WTC11 (cell line): Measurements from ENCODE around the gene RPS5. TPM values are rescaled to one million over a fixed set of nuclear protein-coding genes. Genes with fewer than 3 reads are reported as not detected.

Experiments used
- ATAC-seq: fragments of 200-7000 bp; cut with Tn5 transposase; 2 replicates; pipeline ENCODE4 v1.10.0; 2021; ENCODE audit warnings: mild to moderate bottlenecking, moderate library complexity
- CTCF ChIA-PET: fragments of 300-600 bp; sonication (Branson Sonifier 250); formaldehyde crosslinking; loops from one replicate; lab custom pipeline; 2021; ENCODE audit warnings: antibody characterized with exemption; lab: Charles Lee
- POLR2A ChIA-PET: fragments of 350-600 bp; sonication (Branson Sonifier 250); formaldehyde crosslinking; loops from one replicate; lab custom pipeline; 2021; ENCODE audit warnings: antibody characterized with exemption; lab: Charles Lee
- DNase-seq: peaks from one replicate; pipeline ENCODE4 v3.0.0; 2021; ENCODE audit warnings: low spot score
- H3K27ac Mint-ChIP-seq: 2 replicates; pipeline ENCODE4 v1.8.0; 2021; ENCODE audit warnings: mixed read lengths
- H3K27me3 Mint-ChIP-seq: 2 replicates; pipeline ENCODE4 v1.8.0; 2021; ENCODE audit warnings: low read depth, mild to moderate bottlenecking, moderate library complexity, mixed read lengths
- H3K36me3 Mint-ChIP-seq: 2 replicates; pipeline ENCODE4 v1.8.0; 2021; ENCODE audit warnings: mixed read lengths
- H3K4me1 Mint-ChIP-seq: 2 replicates; pipeline ENCODE4 v1.8.0; 2022; ENCODE audit warnings: mixed read lengths
- H3K4me3 Mint-ChIP-seq: 2 replicates; pipeline ENCODE4 v1.8.0; 2021; ENCODE audit warnings: mild to moderate bottlenecking, moderate library complexity, mixed read lengths
- H3K9me3 Mint-ChIP-seq: 2 replicates; pipeline ENCODE4 v1.8.0; 2021; ENCODE audit warnings: mixed read lengths
- AFF4 ChIP-seq: sonication (generic); formaldehyde crosslinking; IDR thresholded peaks from 2 replicates; pipeline ENCODE4 v1.8.1; 2023; ENCODE audit warnings: mild to moderate bottlenecking, missing genetic modification reagents, borderline replicate concordance
- ATF6 ChIP-seq: sonication (generic); formaldehyde crosslinking; IDR thresholded peaks from 2 replicates; pipeline ENCODE4 v1.8.1; 2023; ENCODE audit warnings: mild to moderate bottlenecking, missing genetic modification reagents
- CBFB ChIP-seq: sonication (generic); formaldehyde crosslinking; IDR thresholded peaks from 2 replicates; pipeline ENCODE4 v1.8.1; 2022; ENCODE audit warnings: mild to moderate bottlenecking, low read depth, missing genetic modification reagents
- CTCF ChIP-seq: fragments of 200-600 bp; IDR thresholded peaks from 2 replicates; pipeline ENCODE4 v1.8.0; 2022; ENCODE audit warnings: antibody characterized with exemption
- ETV6 ChIP-seq: sonication (generic); formaldehyde crosslinking; IDR thresholded peaks from 2 replicates; pipeline ENCODE4 v1.8.1; 2022; ENCODE audit warnings: mild to moderate bottlenecking, missing genetic modification reagents
- GABPB1 ChIP-seq: sonication (generic); formaldehyde crosslinking; IDR thresholded peaks from 2 replicates; pipeline ENCODE4 v1.8.1; 2023; ENCODE audit warnings: mild to moderate bottlenecking, missing genetic modification reagents
- GTF2I ChIP-seq: fragments of 250-450 bp; sonication (Bioruptor Pico); conservative IDR thresholded peaks from 2 replicates; pipeline ENCODE4 v1.4.0; 2021; ENCODE audit warnings: mild to moderate bottlenecking
- JAZF1 ChIP-seq: fragments of 250-450 bp; sonication (Bioruptor Pico); IDR thresholded peaks from 2 replicates; pipeline ENCODE4 v1.9.0; 2021; ENCODE audit warnings: moderate library complexity, mild to moderate bottlenecking, inconsistent platforms
- MLX ChIP-seq: sonication (generic); formaldehyde crosslinking; IDR thresholded peaks from 2 replicates; pipeline ENCODE4 v1.8.1; 2023; ENCODE audit warnings: mild to moderate bottlenecking, missing genetic modification reagents, moderate library complexity
- NFATC4 ChIP-seq: fragments of 250-450 bp; sonication (Bioruptor Pico); IDR thresholded peaks from 2 replicates; pipeline ENCODE4 v1.9.0; 2021; ENCODE audit warnings: mild to moderate bottlenecking
- NR2C2 ChIP-seq: sonication (generic); formaldehyde crosslinking; IDR thresholded peaks from 2 replicates; pipeline ENCODE4 v1.8.0; 2022; ENCODE audit warnings: mild to moderate bottlenecking, missing genetic modification reagents
- OVOL2 ChIP-seq: fragments of 250-450 bp; sonication (Bioruptor Pico); IDR thresholded peaks from 2 replicates; pipeline ENCODE4 v1.9.0; 2021; ENCODE audit warnings: mild to moderate bottlenecking, borderline replicate concordance
- RELA ChIP-seq: sonication (generic); formaldehyde crosslinking; IDR thresholded peaks from 2 replicates; pipeline ENCODE4 v1.8.1; 2022; ENCODE audit warnings: missing genetic modification reagents, mild to moderate bottlenecking, borderline replicate concordance
- ZNF219 ChIP-seq: sonication (generic); formaldehyde crosslinking; IDR thresholded peaks from 2 replicates; pipeline ENCODE4 v1.8.0; 2023; ENCODE audit warnings: missing genetic modification reagents, mild to moderate bottlenecking, borderline replicate concordance
- ZNF263 ChIP-seq: sonication (generic); formaldehyde crosslinking; IDR thresholded peaks from 2 replicates; pipeline ENCODE4 v1.8.1; 2022; ENCODE audit warnings: low read depth, mild to moderate bottlenecking, moderate library complexity, missing genetic modification reagents
- ZNF423 ChIP-seq: fragments of 250-450 bp; sonication (Bioruptor Pico); IDR thresholded peaks from 2 replicates; pipeline ENCODE4 v2.1.2; 2022; ENCODE audit warnings: mild to moderate bottlenecking, moderate library complexity
- total RNA-seq: library from RNA; stranded (reverse); gene quantifications from 3 replicates; pipeline ENCODE4 v1.2.3, GENCODE V29; 2021
- TF ChIP-seq, protein P1 (sequence below): sonication (generic); formaldehyde crosslinking; conservative IDR thresholded peaks from 2 replicates; pipeline ENCODE4 v1.8.1; 2022; ENCODE audit warnings: mild to moderate bottlenecking, missing genetic modification reagents
- TF ChIP-seq, protein P2 (sequence below): sonication (generic); formaldehyde crosslinking; IDR thresholded peaks from 2 replicates; pipeline ENCODE4 v1.8.1; 2022; ENCODE audit warnings: missing genetic modification reagents, borderline replicate concordance
- TF ChIP-seq, protein P3 (sequence below): sonication (generic); formaldehyde crosslinking; IDR thresholded peaks from 2 replicates; pipeline ENCODE4 v1.8.1; 2022; ENCODE audit warnings: mild to moderate bottlenecking, moderate library complexity, missing genetic modification reagents
- TF ChIP-seq, protein P4 (sequence below): fragments of 250-450 bp; sonication (Bioruptor Pico); IDR thresholded peaks from 2 replicates; pipeline ENCODE4 v1.9.0; 2021; ENCODE audit warnings: moderate library complexity, mild to moderate bottlenecking, inconsistent platforms, borderline replicate concordance

Gene RPS5
- total RNA-seq, 1 experiment from 2014 or later, result 1,502 TPM

DNA sequence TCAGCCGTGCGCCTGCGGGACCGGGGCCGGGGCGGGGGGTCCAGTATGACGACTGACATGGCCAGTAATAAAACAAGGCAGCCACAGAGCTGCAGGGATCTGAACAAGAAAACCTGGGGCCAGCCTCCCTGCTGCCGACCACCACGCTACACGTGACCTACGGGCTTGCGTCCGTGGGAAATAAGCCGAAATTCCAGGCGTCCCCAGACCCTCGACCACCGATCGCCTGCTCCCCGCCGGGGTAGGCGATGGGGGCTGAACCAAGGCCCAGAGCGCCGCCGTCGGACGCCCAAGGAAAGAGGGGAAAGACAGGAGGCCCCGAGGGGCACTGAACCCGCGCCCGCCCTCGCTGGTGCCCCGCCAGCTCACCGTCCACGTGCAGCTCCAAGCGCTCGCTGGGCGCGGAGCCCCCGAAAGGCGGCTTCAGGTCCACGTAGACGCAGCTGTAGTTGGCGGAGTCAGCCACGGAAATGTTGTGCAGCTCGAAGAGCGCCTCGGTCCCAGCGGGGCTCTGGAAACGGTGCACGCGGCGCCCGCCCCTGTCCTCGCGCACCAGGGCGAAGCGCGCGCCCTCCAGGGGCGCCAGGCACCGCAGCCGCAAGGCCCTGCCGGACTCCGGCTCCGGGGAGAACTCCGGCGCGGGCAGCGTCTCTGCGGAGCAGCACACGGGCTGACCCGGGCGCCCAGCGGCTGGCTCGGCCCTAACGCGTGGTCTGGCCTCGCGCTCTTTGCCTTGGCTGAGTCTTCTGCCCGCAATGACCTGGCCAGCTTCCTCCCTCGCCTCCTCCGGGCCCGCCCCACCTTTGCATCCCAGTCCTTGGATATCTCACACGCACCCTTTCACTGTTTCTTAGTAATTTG is 36.8 kb upstream of the RPS5 start (continued):
- no peak for TF ChIP-seq CTCF
- no peak for TF ChIP-seq GTF2I
- TF ChIP-seq, protein P1, sequence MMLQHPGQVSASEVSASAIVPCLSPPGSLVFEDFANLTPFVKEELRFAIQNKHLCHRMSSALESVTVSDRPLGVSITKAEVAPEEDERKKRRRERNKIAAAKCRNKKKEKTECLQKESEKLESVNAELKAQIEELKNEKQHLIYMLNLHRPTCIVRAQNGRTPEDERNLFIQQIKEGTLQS (CRISPR knock-in tag), result no peak
- no peak for TF ChIP-seq JAZF1

DNA sequence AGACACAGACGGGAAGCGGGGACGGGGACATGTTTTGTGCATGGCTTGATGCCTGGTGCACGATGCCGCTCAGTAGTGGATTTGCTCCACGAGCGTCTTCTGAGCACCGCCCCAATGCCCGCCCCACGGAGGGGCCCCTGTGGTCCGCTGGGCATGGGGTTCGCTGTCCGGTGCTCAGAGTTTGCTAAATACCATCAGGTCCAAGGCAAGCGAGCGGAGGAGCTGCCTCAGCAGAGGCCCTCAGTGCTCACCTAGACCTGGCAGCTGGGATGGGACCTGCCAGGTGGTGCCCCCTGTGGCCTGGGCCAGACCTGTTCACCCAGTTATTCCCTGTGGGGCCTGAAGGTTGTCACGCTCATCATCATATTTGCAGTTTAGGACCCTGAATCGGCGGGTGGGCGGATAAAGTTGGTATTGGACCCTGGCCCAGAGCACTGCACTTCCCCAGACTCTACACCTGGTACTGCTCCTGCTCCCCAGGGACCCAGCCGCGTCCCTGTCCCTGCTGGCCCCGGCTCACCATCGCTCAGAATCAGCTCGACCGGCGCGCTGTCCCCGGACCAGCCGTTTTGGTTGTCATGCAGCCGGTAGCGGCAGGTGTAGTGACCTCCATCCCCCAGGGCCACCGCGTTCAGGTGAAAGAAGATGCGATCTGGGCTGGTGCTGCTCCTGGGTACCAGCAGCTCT is 36.1 kb upstream of the RPS5 start:
- Mint-ChIP-seq H3K4me3 (no peak overlapping the region), H3K27ac (no peak overlapping the region), H3K4me1 (peaks cover 3% of the 10 kb centered on the region; the same call in 1 of the 2 replicates), H3K9me3 (no peaks in the 10 kb centered on the region), H3K27me3 (peaks cover 44% of the 10 kb centered on the region), H3K36me3 (no peaks in the 10 kb centered on the region)
- ATAC-seq (no peak), DNase-seq (no peak)
- ChIA-PET CTCF (interaction anchor here (1.5 kb wide), 1 partner anchor 12 kb away, joined by 6 read pairs; no protein-coding TSS in a partner anchor), POLR2A (interaction anchor here (1.0 kb wide), 1 partner anchor 12 kb away, joined by 4 read pairs; the partner anchor contains the start of gene ZNF497)
- TF ChIP-seq, protein P2, sequence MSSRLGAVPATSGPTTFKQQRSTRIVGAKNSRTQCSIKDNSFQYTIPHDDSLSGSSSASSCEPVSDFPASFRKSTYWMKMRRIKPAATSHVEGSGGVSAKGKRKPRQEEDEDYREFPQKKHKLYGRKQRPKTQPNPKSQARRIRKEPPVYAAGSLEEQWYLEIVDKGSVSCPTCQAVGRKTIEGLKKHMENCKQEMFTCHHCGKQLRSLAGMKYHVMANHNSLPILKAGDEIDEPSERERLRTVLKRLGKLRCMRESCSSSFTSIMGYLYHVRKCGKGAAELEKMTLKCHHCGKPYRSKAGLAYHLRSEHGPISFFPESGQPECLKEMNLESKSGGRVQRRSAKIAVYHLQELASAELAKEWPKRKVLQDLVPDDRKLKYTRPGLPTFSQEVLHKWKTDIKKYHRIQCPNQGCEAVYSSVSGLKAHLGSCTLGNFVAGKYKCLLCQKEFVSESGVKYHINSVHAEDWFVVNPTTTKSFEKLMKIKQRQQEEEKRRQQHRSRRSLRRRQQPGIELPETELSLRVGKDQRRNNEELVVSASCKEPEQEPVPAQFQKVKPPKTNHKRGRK, result no peak
- TF ChIP-seq ZNF423 (no peak), NFATC4 (no peak), GABPB1 (CRISPR knock-in tag) (no peak), ZNF219 (CRISPR knock-in tag) (no peak), CBFB (CRISPR knock-in tag) (no peak), RELA (CRISPR knock-in tag) (no peak), GTF2I (no peak)
- TF ChIP-seq, protein P3, sequence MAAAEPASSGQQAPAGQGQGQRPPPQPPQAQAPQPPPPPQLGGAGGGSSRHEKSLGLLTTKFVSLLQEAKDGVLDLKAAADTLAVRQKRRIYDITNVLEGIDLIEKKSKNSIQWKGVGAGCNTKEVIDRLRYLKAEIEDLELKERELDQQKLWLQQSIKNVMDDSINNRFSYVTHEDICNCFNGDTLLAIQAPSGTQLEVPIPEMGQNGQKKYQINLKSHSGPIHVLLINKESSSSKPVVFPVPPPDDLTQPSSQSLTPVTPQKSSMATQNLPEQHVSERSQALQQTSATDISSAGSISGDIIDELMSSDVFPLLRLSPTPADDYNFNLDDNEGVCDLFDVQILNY, result no peak
- TF ChIP-seq, protein P4, sequence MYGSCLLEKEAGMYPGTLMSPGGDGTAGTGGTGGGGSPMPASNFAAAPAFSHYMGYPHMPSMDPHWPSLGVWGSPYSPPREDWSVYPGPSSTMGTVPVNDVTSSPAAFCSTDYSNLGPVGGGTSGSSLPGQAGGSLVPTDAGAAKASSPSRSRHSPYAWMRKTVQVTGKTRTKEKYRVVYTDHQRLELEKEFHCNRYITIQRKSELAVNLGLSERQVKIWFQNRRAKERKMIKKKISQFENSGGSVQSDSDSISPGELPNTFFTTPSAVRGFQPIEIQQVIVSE (CRISPR knock-in tag), result no peak

GRCh38 chr19:58351558-58351878 is 35.6 kb upstream of the RPS5 start:
- no peaks in the 10 kb centered on the region for H3K36me3 Mint-ChIP-seq
- H3K4me1 Mint-ChIP-seq, result peaks cover 3% of the 10 kb centered on the region; the same call in 1 of the 2 replicates
- ATAC-seq, result no peak
- H3K4me3 Mint-ChIP-seq, result no peak overlapping the region
- no peak for DNase-seq
- no peak overlapping the region for H3K27ac Mint-ChIP-seq
- peaks cover 39% of the 10 kb centered on the region for H3K27me3 Mint-ChIP-seq
- POLR2A ChIA-PET, result interaction anchor here (1.0 kb wide), 1 partner anchor 11 kb away, joined by 4 read pairs; the partner anchor contains the start of gene ZNF497
- CTCF ChIA-PET, result no interaction called here
- H3K9me3 Mint-ChIP-seq, result no peaks in the 10 kb centered on the region
- TF ChIP-seq AFF4 (CRISPR knock-in tag) (no peak), ZNF263 (CRISPR knock-in tag) (no peak), ATF6 (CRISPR knock-in tag) (no peak), NR2C2 (no peak), OVOL2 (CRISPR knock-in tag) (no peak), JAZF1 (no peak), ETV6 (CRISPR knock-in tag) (no peak), MLX (CRISPR knock-in tag) (no peak)
